GM12878 (cell line): ENCODE measurements around the gene TM7SF3.

Experiments used
- CREB1 ChIP-seq: IDR thresholded peaks from 2 replicates; pipeline ENCODE4 v1.6.1; 2012; ENCODE audit warnings: low read depth, mild to moderate bottlenecking, inconsistent platforms
- EZH2 ChIP-seq: IDR thresholded peaks from 2 replicates; pipeline ENCODE4 v1.6.1; 2012; ENCODE audit warnings: low read depth, mild to moderate bottlenecking, control low read depth, inconsistent platforms, low read length, borderline replicate concordance; ENCODE audit not compliant: control insufficient read depth
- TF ChIP-seq, protein P1 (sequence below), 3 experiments: IDR thresholded peaks in 2 of 3; conservative IDR thresholded peaks in 1 of 3; 2 replicates each; pipeline ENCODE4 v1.5.1; 2011; ENCODE audit warnings: low read depth in 3 of 3, low read length in 3 of 3, mild to moderate bottlenecking in 3 of 3, control low read depth in 2 of 3, moderate library complexity in 2 of 3, inconsistent platforms in 1 of 3, mixed read lengths in 1 of 3; ENCODE audit not compliant: control insufficient read depth in 2 of 3, insufficient read depth in 1 of 3; ENCODE audit errors: extremely low read depth in 1 of 3

DNA sequence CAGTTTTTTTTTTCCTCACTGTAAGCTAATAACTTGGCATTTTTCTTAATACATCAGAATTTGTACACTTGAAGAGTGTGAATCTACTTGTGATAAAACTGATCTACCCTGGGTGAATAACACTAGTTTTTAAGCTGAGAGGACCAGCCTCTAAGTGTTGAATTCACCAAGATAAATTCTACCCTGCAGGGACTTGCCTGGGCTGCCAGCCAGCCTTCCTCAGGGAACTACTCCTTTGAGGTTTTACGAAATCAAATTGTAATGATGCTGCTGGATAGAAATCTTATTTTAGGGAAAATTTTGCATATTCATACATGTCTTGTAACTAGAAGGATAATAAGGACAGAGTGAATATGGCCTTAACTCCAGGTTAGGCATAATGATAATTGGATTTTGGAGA is 10.1 kb upstream of the TM7SF3 start:
- TF ChIP-seq CREB1 (no peak), EZH2 (no peak)
- TF ChIP-seq, protein P1, sequence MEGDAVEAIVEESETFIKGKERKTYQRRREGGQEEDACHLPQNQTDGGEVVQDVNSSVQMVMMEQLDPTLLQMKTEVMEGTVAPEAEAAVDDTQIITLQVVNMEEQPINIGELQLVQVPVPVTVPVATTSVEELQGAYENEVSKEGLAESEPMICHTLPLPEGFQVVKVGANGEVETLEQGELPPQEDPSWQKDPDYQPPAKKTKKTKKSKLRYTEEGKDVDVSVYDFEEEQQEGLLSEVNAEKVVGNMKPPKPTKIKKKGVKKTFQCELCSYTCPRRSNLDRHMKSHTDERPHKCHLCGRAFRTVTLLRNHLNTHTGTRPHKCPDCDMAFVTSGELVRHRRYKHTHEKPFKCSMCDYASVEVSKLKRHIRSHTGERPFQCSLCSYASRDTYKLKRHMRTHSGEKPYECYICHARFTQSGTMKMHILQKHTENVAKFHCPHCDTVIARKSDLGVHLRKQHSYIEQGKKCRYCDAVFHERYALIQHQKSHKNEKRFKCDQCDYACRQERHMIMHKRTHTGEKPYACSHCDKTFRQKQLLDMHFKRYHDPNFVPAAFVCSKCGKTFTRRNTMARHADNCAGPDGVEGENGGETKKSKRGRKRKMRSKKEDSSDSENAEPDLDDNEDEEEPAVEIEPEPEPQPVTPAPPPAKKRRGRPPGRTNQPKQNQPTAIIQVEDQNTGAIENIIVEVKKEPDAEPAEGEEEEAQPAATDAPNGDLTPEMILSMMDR (IDR thresholded peaks at IDR 0.05 in 2 of 3, conservative IDR thresholded peaks at IDR 0.05 in 1 of 3; ENCODE audit: control insufficient read depth in 2 of 3, extremely low read depth in 1 of 3, insufficient read depth in 1 of 3, low read depth in 3 of 3, low read length in 3 of 3): no peak
